ENCODE measurements around the gene C1S. TPM values are rescaled to one million over a fixed set of nuclear protein-coding genes. Genes with fewer than 3 reads are reported as not detected.

Gene C1S
- total and polyA plus RNA-seq, 8 donors, result 20.4 to 162 (median 41.8) TPM

DNA sequence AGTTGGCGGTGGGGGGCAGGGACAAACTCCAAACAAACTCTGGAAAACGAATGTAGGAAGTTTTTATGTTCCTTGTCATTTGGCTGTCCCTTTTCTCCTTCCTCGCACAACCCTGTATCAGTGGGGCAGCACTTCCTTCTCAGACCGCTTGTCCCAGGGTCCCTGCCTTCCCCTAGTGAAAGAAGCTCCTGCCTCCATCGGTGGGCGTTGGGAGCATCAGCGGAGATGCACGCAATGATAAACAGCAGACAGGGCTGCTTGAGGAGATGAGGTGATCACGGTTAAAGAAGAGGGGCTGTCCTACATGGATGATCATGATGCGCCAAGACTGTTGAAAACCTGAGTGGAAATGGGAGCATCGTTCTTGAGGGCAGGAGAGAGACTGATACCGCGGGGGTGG is 620 bp downstream of the C1S start:
- Histone ChIP-seq H3K36me3 (no peaks in the 10 kb centered on the region), H3K4me1 (peaks cover 0 to 8% (median 0%) of the 10 kb centered on the region in 3 donors), H3K27me3 (no peaks in the 10 kb centered on the region), H3K4me3 (peak overlapping the region in 1 of 4 donors; percentile 19), H3K9me3 (no peaks in the 10 kb centered on the region), H3K27ac (peak overlapping the region in 2 of 4 donors; percentile 51 to 61)
- FAIRE-seq, result no peak
- ATAC-seq, result no peak
- intact Hi-C loops (cut with DNase I), result loop anchor here in 1 of 3 donors (5.0 kb wide), 1 partner anchor 36 kb away; no protein-coding TSS in a partner anchor
- TF ChIP-seq CTCF (IDR thresholded peaks at IDR 0.05), result no peak
- 64 to 72% methylated on average over 13 of the region's 13 CpGs for WGBS, 2 donors
- DNase-seq, result no peak

- TF ChIP-seq CTCF (IDR thresholded peaks at IDR 0.05), result no peak
- Histone ChIP-seq H3K4me3 (peak overlapping the region in 1 of 4 donors; percentile 19), H3K9me3 (no peaks in the 10 kb centered on the region), H3K27me3 (no peaks in the 10 kb centered on the region), H3K27ac (no peak overlapping the region), H3K4me1 (peaks cover 0 to 8% (median 0%) of the 10 kb centered on the region in 3 donors), H3K36me3 (no peaks in the 10 kb centered on the region)
- no peak for FAIRE-seq
- WGBS, 2 donors, result 70 to 77% methylated on average over 7 of the region's 7 CpGs
- DNase-seq, result no peak
- intact Hi-C loops (cut with DNase I), result loop anchor here in 1 of 3 donors (5.0 kb wide), 1 partner anchor 36 kb away; no protein-coding TSS in a partner anchor
- no peak for ATAC-seq
Measured at GRCh38 chr12:7061596-7061995, 1.1 kb downstream of the C1S start.

GRCh38 chr12:7064516-7064915 is 4.0 kb downstream of the C1S start:
- FAIRE-seq (no peak), DNase-seq (no peak), ATAC-seq (no peak)
- WGBS, 2 donors, result 74 to 80% methylated on average over 3 of the region's 3 CpGs
- H3K27me3 ChIP-seq, result no peaks in the 10 kb centered on the region
- no peaks in the 10 kb centered on the region for H3K9me3 ChIP-seq
- intact Hi-C loops (cut with DNase I), result loop anchor here in 1 of 3 donors (5.0 kb wide), 1 partner anchor 33 kb away; no protein-coding TSS in a partner anchor
- TF ChIP-seq CTCF (IDR thresholded peaks at IDR 0.05), result no peak
- H3K27ac ChIP-seq, result no peak overlapping the region
- peaks cover 0 to 5% (median 5%) of the 10 kb centered on the region in 3 donors for H3K4me1 ChIP-seq
- no peaks in the 10 kb centered on the region for H3K36me3 ChIP-seq
- H3K4me3 ChIP-seq, result no peak overlapping the region

DNA sequence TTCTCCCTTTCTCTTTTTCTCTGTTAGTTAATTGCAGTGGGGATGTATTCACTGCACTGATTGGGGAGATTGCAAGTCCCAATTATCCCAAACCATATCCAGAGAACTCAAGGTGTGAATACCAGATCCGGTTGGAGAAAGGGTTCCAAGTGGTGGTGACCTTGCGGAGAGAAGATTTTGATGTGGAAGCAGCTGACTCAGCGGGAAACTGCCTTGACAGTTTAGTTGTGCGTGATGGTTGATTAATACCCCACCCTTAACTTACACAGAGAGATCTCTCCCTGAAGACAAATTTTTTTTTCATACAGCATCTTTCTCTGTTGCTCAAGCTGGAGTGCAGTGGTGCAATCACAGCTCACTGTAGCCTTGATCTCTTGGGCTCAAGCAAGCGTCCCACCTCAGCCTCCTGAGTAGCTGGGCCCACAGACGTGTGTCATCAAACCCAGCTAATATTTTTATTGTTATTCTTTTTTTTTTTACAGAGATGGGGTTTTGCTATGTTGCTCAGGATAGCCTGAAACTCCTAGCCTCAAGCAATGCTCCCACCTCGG is 4.6 kb downstream of the C1S start:
- H3K4me3 ChIP-seq, result no peak overlapping the region
- H3K9me3 ChIP-seq, result no peaks in the 10 kb centered on the region
- DNase-seq, result no peak
- peaks cover 0 to 5% (median 0%) of the 10 kb centered on the region in 3 donors for H3K4me1 ChIP-seq
- intact Hi-C loops (cut with DNase I), result no loop called here
- no peak for TF ChIP-seq CTCF (IDR thresholded peaks at IDR 0.05)
- H3K27me3 ChIP-seq, result no peaks in the 10 kb centered on the region
- 77 to 79% methylated on average over 7 of the region's 7 CpGs for WGBS, 2 donors
- no peak for ATAC-seq
- H3K27ac ChIP-seq, result no peak overlapping the region
- no peaks in the 10 kb centered on the region for H3K36me3 ChIP-seq
- no peak for FAIRE-seq

- intact Hi-C loops (cut with DNase I), result no loop called here
- no peak for FAIRE-seq
- no peak overlapping the region for H3K4me3 ChIP-seq
- 70 to 80% methylated on average over 2 of the region's 2 CpGs for WGBS, 2 donors
- no peak for DNase-seq
- H3K4me1 ChIP-seq, result peaks cover 0 to 5% (median 0%) of the 10 kb centered on the region in 3 donors
- no peak for ATAC-seq
- no peak for TF ChIP-seq CTCF (IDR thresholded peaks at IDR 0.05)
- H3K36me3 ChIP-seq, result no peaks in the 10 kb centered on the region
- H3K27me3 ChIP-seq, result no peaks in the 10 kb centered on the region
- H3K27ac ChIP-seq, result no peak overlapping the region
- no peaks in the 10 kb centered on the region for H3K9me3 ChIP-seq
Measured at GRCh38 chr12:7066596-7066995, 6.1 kb downstream of the C1S start.
